Measurements from ENCODE around the gene XKR8. TPM values are rescaled to one million over a fixed set of nuclear protein-coding genes. Genes with fewer than 3 reads are reported as not detected.

XKR8 gene
- total RNA-seq, 1 donor from 2014 or later, result 17.0 TPM

- peaks cover 2% of the 10 kb centered on the region for H3K27me3 Mint-ChIP-seq
- no peak overlapping the region for H3K4me3 Mint-ChIP-seq (ENCODE audit: low read depth)
- H3K27ac Mint-ChIP-seq, result no peak overlapping the region
- TF ChIP-seq CTCF (IDR thresholded peaks at IDR 0.05; ENCODE audit: unreplicated experiment), result no peak
- no peaks in the 10 kb centered on the region for H3K36me3 Mint-ChIP-seq (ENCODE audit: insufficient read depth)
- H3K4me1 Mint-ChIP-seq (ENCODE audit: low read depth), result peaks cover 12% of the 10 kb centered on the region
- H3K9me3 Mint-ChIP-seq (ENCODE audit: low read depth), result no peaks in the 10 kb centered on the region
- no peak for DNase-seq (ENCODE audit: low spot score, unreplicated experiment)
Observed at GRCh38 chr1:27937524-27937836, 22.3 kb upstream of the XKR8 start.

- Mint-ChIP-seq H3K4me1 (ENCODE audit: low read depth) (peaks cover 12% of the 10 kb centered on the region), H3K27me3 (no peaks in the 10 kb centered on the region), H3K4me3 (ENCODE audit: low read depth) (no peak overlapping the region)
Observed at GRCh38 chr1:27938488-27938887, 21.3 kb upstream of the XKR8 start.

GRCh38 chr1:27940297-27940696 lies 19.5 kb upstream of the XKR8 start:
- Mint-ChIP-seq H3K27me3 (no peaks in the 10 kb centered on the region), H3K9me3 (ENCODE audit: low read depth) (no peaks in the 10 kb centered on the region), H3K27ac (no peak overlapping the region), H3K4me3 (ENCODE audit: low read depth) (no peak overlapping the region), H3K36me3 (ENCODE audit: insufficient read depth) (no peaks in the 10 kb centered on the region), H3K4me1 (ENCODE audit: low read depth) (peaks cover 6% of the 10 kb centered on the region)
- no peak for DNase-seq (ENCODE audit: low spot score, unreplicated experiment)
- TF ChIP-seq CTCF (IDR thresholded peaks at IDR 0.05; ENCODE audit: unreplicated experiment), result no peak

More at GRCh38 chr1:27938488-27938887, 21.3 kb upstream of the XKR8 start:
- no peak for DNase-seq (ENCODE audit: low spot score, unreplicated experiment)
- no peak overlapping the region for H3K27ac Mint-ChIP-seq
- no peak for TF ChIP-seq CTCF (IDR thresholded peaks at IDR 0.05; ENCODE audit: unreplicated experiment)
- no peaks in the 10 kb centered on the region for H3K9me3 Mint-ChIP-seq (ENCODE audit: low read depth)
- no peaks in the 10 kb centered on the region for H3K36me3 Mint-ChIP-seq (ENCODE audit: insufficient read depth)

- no peak for TF ChIP-seq CTCF (IDR thresholded peaks at IDR 0.05; ENCODE audit: unreplicated experiment)
- no peak overlapping the region for H3K27ac Mint-ChIP-seq
- H3K4me1 Mint-ChIP-seq (ENCODE audit: low read depth), result no peaks in the 10 kb centered on the region
- H3K9me3 Mint-ChIP-seq (ENCODE audit: low read depth), result no peaks in the 10 kb centered on the region
- no peak overlapping the region for H3K4me3 Mint-ChIP-seq (ENCODE audit: low read depth)
- DNase-seq (ENCODE audit: low spot score, unreplicated experiment), result no peak
- no peaks in the 10 kb centered on the region for H3K36me3 Mint-ChIP-seq (ENCODE audit: insufficient read depth)
- no peaks in the 10 kb centered on the region for H3K27me3 Mint-ChIP-seq
Observed at GRCh38 chr1:27940870-27941560, 18.8 kb upstream of the XKR8 start.

- Mint-ChIP-seq H3K4me1 (ENCODE audit: low read depth) (no peaks in the 10 kb centered on the region), H3K4me3 (ENCODE audit: low read depth) (no peak overlapping the region), H3K36me3 (ENCODE audit: insufficient read depth) (no peaks in the 10 kb centered on the region), H3K27me3 (no peaks in the 10 kb centered on the region), H3K27ac (no peak overlapping the region), H3K9me3 (ENCODE audit: low read depth) (no peaks in the 10 kb centered on the region)
- no peak for DNase-seq (ENCODE audit: low spot score, unreplicated experiment)
- TF ChIP-seq CTCF (IDR thresholded peaks at IDR 0.05; ENCODE audit: unreplicated experiment), result no peak
Observed at GRCh38 chr1:27941671-27942540, 17.9 kb upstream of the XKR8 start.

Measured in progenitor cell of endocrine pancreas (in vitro differentiated cells).